GM21423 (cell line): ENCODE results near the gene NAA60.
"Not testable (repeated sequence)": the region's sequence is repeated elsewhere in the genome, so short reads cannot be mapped to it uniquely, and the experiment has no call there.

Experiments
- ATAC-seq: cut with Tn5 transposase; IDR thresholded peaks from one replicate; pipeline ENCODE4 v1.9.1; 2021; ENCODE audit warnings: mild to moderate bottlenecking, moderate library complexity; ENCODE audit not compliant: unreplicated experiment

The NAA60 gene

GRCh38 chr16:3481696-3482658, 38.5 kb downstream of the NAA60 start:
- no peak for ATAC-seq

GRCh38 chr16:3482659-3483241, 39.3 kb downstream of the NAA60 start:
- ATAC-seq, result no peak

- no peak for ATAC-seq
These were observed 41.0 kb downstream of the NAA60 start for GRCh38 chr16:3484318-3485096.

- no peak for ATAC-seq
These were observed 41.7 kb downstream of the NAA60 start for GRCh38 chr16:3485097-3485745.

- ATAC-seq, result no peak
These were observed 42.5 kb downstream of the NAA60 start for GRCh38 chr16:3485821-3486505.

- no peak for ATAC-seq
These were observed 43.2 kb downstream of the NAA60 start for GRCh38 chr16:3486506-3487215.

GRCh38 chr16:3487521-3488410, 44.3 kb downstream of the NAA60 start:
- ATAC-seq, result no peak

- ATAC-seq, result no peak
These were observed 45.3 kb downstream of the NAA60 start for GRCh38 chr16:3488801-3489200.

- no peak for ATAC-seq
These were observed 47.6 kb downstream of the NAA60 start for GRCh38 chr16:3490911-3491629.

GRCh38 chr16:3492356-3492755, 48.9 kb downstream of the NAA60 start:
- ATAC-seq, result no peak

- no peak for ATAC-seq
These were observed 51.0 kb downstream of the NAA60 start for GRCh38 chr16:3494386-3494973.

GRCh38 chr16:3495176-3495575, 51.7 kb downstream of the NAA60 start, which contains the start of gene C16orf90:
Gene C16orf90, minus strand, starts transcription at chr16:3495489. Its CDS starts 68 bp downstream, at chr16:3495421.
- ATAC-seq, result no peak

- ATAC-seq, result no peak
These were observed 52.9 kb downstream of the NAA60 start for GRCh38 chr16:3496386-3496785.

GRCh38 chr16:3497771-3498170, 54.3 kb downstream of the NAA60 start:
- no peak for ATAC-seq

GRCh38 chr16:3498988-3499387, 55.5 kb downstream of the NAA60 start:
- ATAC-seq, result no peak

GRCh38 chr16:3501412-3501761, 57.9 kb downstream of the NAA60 start:
- not testable (repeated sequence) for ATAC-seq

GRCh38 chr16:3501783-3502400, 58.4 kb downstream of the NAA60 start:
- no peak for ATAC-seq
